ENCODE results near the gene ZBTB20. TPM values are rescaled to one million over a fixed set of nuclear protein-coding genes. Genes with fewer than 3 reads are reported as not detected.
A peak's percentile ranks its signal among the peaks of the same experiment; 100 is the strongest.

Gene ZBTB20
- total and polyA plus RNA-seq, 10 of the 15 experiments (the other 5 are each of a cell fraction or from before 2014, with no cell fraction given) = 0.20 to 5.5 (median 2.2) TPM

GRCh38 chr3:115147329-115148141 lies 447 bp upstream of the ZBTB20 start (continued):
- TF ChIP-seq EGR1 (IDR thresholded peaks at IDR 0.05; ENCODE audit: borderline replicate concordance in 1 of 2, low read depth in 2 of 2, low read length in 2 of 2) = no peak
- TF ChIP-seq CEBPZ (IDR thresholded peaks at IDR 0.05; ENCODE audit: low read depth, low read length) = peak; percentile 71
- TF ChIP-seq MAX (IDR thresholded peaks at IDR 0.05; ENCODE audit: low read depth, low read length) = no peak
- no peak for TF ChIP-seq POLR2AphosphoS2 (IDR thresholded peaks at IDR 0.05; ENCODE audit: low read depth, low read length)
- TF ChIP-seq RUNX3 (IDR thresholded peaks at IDR 0.05; ENCODE audit: low read length) = peak; percentile 57
- no peak for TF ChIP-seq STAT1 (conservative IDR thresholded peaks at IDR 0.05)
- TF ChIP-seq IKZF2 (IDR thresholded peaks at IDR 0.05) = peak; percentile 62 to 63; a peak in 3 of 4 replicates
- TF ChIP-seq CBX3 (IDR thresholded peaks at IDR 0.05; ENCODE audit: borderline replicate concordance, low read depth) = no peak
- peak; percentile 82 for TF ChIP-seq NR2C1 (IDR thresholded peaks at IDR 0.05)
- TF ChIP-seq KDM1A (IDR thresholded peaks at IDR 0.05; ENCODE audit: borderline replicate concordance) = no peak
- TF ChIP-seq IRF3 (IDR thresholded peaks at IDR 0.05) = peak; percentile 88
- TF ChIP-seq FOXK2 (IDR thresholded peaks at IDR 0.05) = no peak
- no peak for TF ChIP-seq YY1 (IDR thresholded peaks at IDR 0.05; ENCODE audit: low read depth, low read length)
- TF ChIP-seq BHLHE40 (IDR thresholded peaks at IDR 0.05; ENCODE audit: borderline replicate concordance in 1 of 2, low read depth in 2 of 2, low read length in 1 of 2) = peak in 1 of 2 experiments; percentile 63; a peak in 2 of 4 replicates
- peak; percentile 57 for TF ChIP-seq KLF5 (IDR thresholded peaks at IDR 0.05; ENCODE audit: partially characterized antibody)
- TF ChIP-seq SKIL (IDR thresholded peaks at IDR 0.05; ENCODE audit: low read depth, poor library complexity, severe bottlenecking) = peak; percentile 85
- TF ChIP-seq MYC (IDR thresholded peaks at IDR 0.05; ENCODE audit: insufficient read depth, insufficient read length, insufficient replicate concordance, low read length, severe bottlenecking) = no peak
- TF ChIP-seq ATF2 (IDR thresholded peaks at IDR 0.05; ENCODE audit: low read length) = no peak; the same call in 1 of the 2 replicates
- TF ChIP-seq NFXL1 (IDR thresholded peaks at IDR 0.05; ENCODE audit: borderline replicate concordance) = no peak
- TF ChIP-seq ASH2L (IDR thresholded peaks at IDR 0.05; ENCODE audit: borderline replicate concordance, low read depth) = no peak; the same call in 1 of the 2 replicates
- no peak for TF ChIP-seq HDAC6 (IDR thresholded peaks at IDR 0.05; ENCODE audit: unreplicated experiment)
